NT2/D1 (cell line): ENCODE results near the gene KCNH5.

Experiments used
- SUZ12 ChIP-seq: IDR thresholded peaks from 2 replicates; pipeline ENCODE4 v1.6.1; 2011; ENCODE audit not compliant: insufficient read length, insufficient read depth; ENCODE audit errors: extremely low read depth
- YY1 ChIP-seq: IDR thresholded peaks from 2 replicates; pipeline ENCODE4 v1.6.1; 2011; ENCODE audit not compliant: insufficient read length, insufficient read depth
- ZNF274 ChIP-seq: IDR thresholded peaks from 2 replicates; pipeline ENCODE4 v1.6.1; 2011; ENCODE audit warnings: mild to moderate bottlenecking, low read depth, low read length

DNA sequence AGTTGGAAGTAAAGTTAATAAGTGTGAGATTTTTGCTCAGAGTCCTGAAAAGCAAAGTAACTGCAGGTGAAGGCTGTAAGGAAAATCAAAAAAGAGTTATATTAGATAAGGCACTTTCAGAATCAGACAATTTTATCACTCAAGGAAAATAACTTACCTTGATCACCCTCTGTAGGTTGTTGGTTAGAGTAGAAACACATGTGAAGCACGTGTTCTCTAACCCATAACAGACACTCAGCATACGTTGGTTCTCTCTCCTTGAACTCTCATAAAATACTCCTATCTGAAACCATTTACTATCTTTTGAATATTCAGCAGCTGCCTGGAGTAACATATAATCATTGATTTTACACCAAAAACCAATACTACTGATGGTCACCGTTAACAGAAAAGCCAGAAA is 335.5 kb downstream of the KCNH5 start:
- TF ChIP-seq ZNF274 (no peak), YY1 (no peak), SUZ12 (no peak)
